GM23338 (cell line): ENCODE measurements around the gene S100A5. TPM values are rescaled to one million over a fixed set of nuclear protein-coding genes. Genes with fewer than 3 reads are reported as not detected.
A peak's percentile ranks its signal among the peaks of the same experiment; 100 is the strongest.

Source experiments
- ATAC-seq: fragments of 200-7000 bp; cut with Tn5 transposase; 3 replicates; pipeline ENCODE4 v1.9.1; 2020
- DNase-seq: peaks from one replicate; pipeline ENCODE4 v3.0.0-alpha.2; 2015; ENCODE audit warnings: low spot score
- H2AFZ ChIP-seq: fragments of 200-600 bp; sonication (generic); 2 replicates; pipeline ENCODE4 v1.8.0; 2016; ENCODE audit warnings: antibody characterized with exemption, mild to moderate bottlenecking, moderate library complexity
- H3F3A ChIP-seq: fragments of 200-600 bp; sonication (generic); replicated peaks from 2 replicates; pipeline ENCODE4 v1.8.0; 2017; ENCODE audit warnings: antibody characterized with exemption, mixed run types, low read depth
- H3K27ac ChIP-seq: fragments of 200-600 bp; sonication (generic); 2 replicates; pipeline ENCODE4 v1.6.1; 2016; ENCODE audit warnings: low read depth
- H3K27me3 ChIP-seq: fragments of 200-600 bp; sonication (generic); 2 replicates; pipeline ENCODE4 v1.8.0; 2016; ENCODE audit warnings: mild to moderate bottlenecking, mixed run types, moderate library complexity; ENCODE audit not compliant: insufficient read depth
- H3K36me3 ChIP-seq: fragments of 200-600 bp; sonication (generic); 2 replicates; pipeline ENCODE4 v1.8.0; 2016; ENCODE audit warnings: mild to moderate bottlenecking; ENCODE audit not compliant: insufficient read depth
- H3K4me1 ChIP-seq: fragments of 200-600 bp; sonication (generic); 2 replicates; pipeline ENCODE4 v1.8.0; 2016; ENCODE audit warnings: mild to moderate bottlenecking, moderate library complexity; ENCODE audit not compliant: insufficient read depth
- H3K4me2 ChIP-seq: fragments of 200-600 bp; sonication (generic); 2 replicates; pipeline ENCODE4 v1.7.1; 2017; ENCODE audit warnings: mixed run types
- H3K4me3 ChIP-seq: fragments of 200-600 bp; sonication (generic); 2 replicates; pipeline ENCODE4 v1.6.1; 2016; ENCODE audit warnings: mixed run types
- H3K79me2 ChIP-seq: fragments of 200-600 bp; sonication (generic); replicated peaks from 2 replicates; pipeline ENCODE4 v1.8.0; 2017; ENCODE audit warnings: mild to moderate bottlenecking; ENCODE audit not compliant: insufficient read depth
- H3K9me2 ChIP-seq: fragments of 200-600 bp; sonication (generic); 2 replicates; pipeline ENCODE4 v1.8.0; 2017; ENCODE audit not compliant: insufficient read depth
- H4K20me1 ChIP-seq: fragments of 200-600 bp; sonication (generic); replicated peaks from 2 replicates; pipeline ENCODE4 v1.8.0; 2017; ENCODE audit warnings: mild to moderate bottlenecking; ENCODE audit not compliant: insufficient read depth
- H3K27ac Mint-ChIP-seq: 2 replicates; pipeline ENCODE4 v1.8.0; 2020; ENCODE audit warnings: inconsistent platforms, mild to moderate bottlenecking, moderate library complexity, mixed read lengths
- H3K27me3 Mint-ChIP-seq: 3 replicates; pipeline ENCODE4 v1.8.0; 2022; ENCODE audit warnings: low read depth, mild to moderate bottlenecking, moderate library complexity, mixed read lengths, inconsistent platforms; ENCODE audit not compliant: insufficient read depth, poor library complexity
- H3K36me3 Mint-ChIP-seq: 3 replicates; pipeline ENCODE4 v1.8.0; 2021; ENCODE audit warnings: low read depth, mild to moderate bottlenecking, inconsistent platforms, moderate library complexity, mixed read lengths
- H3K4me1 Mint-ChIP-seq: 3 replicates; pipeline ENCODE4 v1.8.0; 2020; ENCODE audit warnings: mild to moderate bottlenecking, inconsistent platforms, mixed read lengths
- H3K4me3 Mint-ChIP-seq: 3 replicates; pipeline ENCODE4 v1.8.0; 2021; ENCODE audit warnings: moderate library complexity, mild to moderate bottlenecking, inconsistent platforms, mixed read lengths
- H3K9me3 Mint-ChIP-seq: 3 replicates; pipeline ENCODE4 v1.8.0; 2020; ENCODE audit warnings: moderate library complexity, mild to moderate bottlenecking, inconsistent platforms, mixed read lengths
- CREB1 ChIP-seq: fragments of 250-450 bp; sonication (Bioruptor Pico); IDR thresholded peaks from 2 replicates; pipeline ENCODE4 v1.5.0; 2020; ENCODE audit warnings: low read depth, mild to moderate bottlenecking, moderate library complexity
- EZH2 ChIP-seq: fragments of 200-600 bp; sonication (generic); IDR thresholded peaks from one replicate; pipeline ENCODE4 v1.8.0; 2017; ENCODE audit warnings: antibody characterized with exemption, mild to moderate bottlenecking, low read depth; ENCODE audit not compliant: unreplicated experiment
- EZH2phosphoT487 ChIP-seq: fragments of 200-600 bp; sonication (generic); IDR thresholded peaks from one replicate; pipeline ENCODE4 v1.8.1; 2018; ENCODE audit warnings: antibody characterized with exemption; ENCODE audit not compliant: unreplicated experiment
- JUNB ChIP-seq: IDR thresholded peaks from one replicate; pipeline ENCODE4 v1.6.1; 2016; ENCODE audit warnings: antibody characterized with exemption; ENCODE audit not compliant: unreplicated experiment
- NANOG ChIP-seq: IDR thresholded peaks from 2 replicates; pipeline ENCODE4 v1.6.1; 2016; ENCODE audit warnings: antibody characterized with exemption, borderline replicate concordance
- POLR2AphosphoS5 ChIP-seq: IDR thresholded peaks from 2 replicates; pipeline ENCODE4 v1.6.1; 2016; ENCODE audit warnings: antibody characterized with exemption, low read depth
- STAT1 ChIP-seq: IDR thresholded peaks from one replicate; pipeline ENCODE4 v1.6.1; 2016; ENCODE audit warnings: antibody characterized with exemption; ENCODE audit not compliant: unreplicated experiment
- ZNF114 ChIP-seq: fragments of 250-450 bp; sonication (Bioruptor Pico); IDR thresholded peaks from 2 replicates; pipeline ENCODE4 v1.5.0; 2020; ENCODE audit warnings: mild to moderate bottlenecking, moderate library complexity
- ZNF331 ChIP-seq: fragments of 250-450 bp; sonication (Bioruptor Pico); IDR thresholded peaks from 2 replicates; pipeline ENCODE4 v1.5.0; 2020; ENCODE audit warnings: low read depth, mild to moderate bottlenecking, moderate library complexity
- polyA plus RNA-seq: library from polyadenylated mRNA; unstranded; fragments of >200 nt; fragmentation: Nextera tagmentation; extraction: Ambion mirVana; gene quantifications from 2 replicates; pipeline ENCODE4 v1.2.1, GENCODE V29; 2016
- total RNA-seq: library from RNA; depleted of rRNA; stranded (reverse); fragments of >200 nt; shearing (Covaris generic); gene quantifications from 2 replicates; pipeline ENCODE4 v1.2.3, GENCODE V29; 2014
- TF ChIP-seq, protein P1 (sequence below), 2 experiments: fragments of 200-600 bp in 1 of 2; sonication (generic) in 1 of 2; conservative IDR thresholded peaks; 2 replicates each; pipeline versions ENCODE4 v1.5.1 to v1.6.1; 2016 to 2017; ENCODE audit warnings: antibody characterized with exemption in 2 of 2, low read depth in 2 of 2, mild to moderate bottlenecking in 2 of 2, moderate library complexity in 1 of 2
- TF ChIP-seq, protein P2 (sequence below): fragments of 250-450 bp; sonication (Bioruptor Pico); IDR thresholded peaks from 2 replicates; pipeline ENCODE4 v1.5.0; 2020; ENCODE audit warnings: mild to moderate bottlenecking, moderate library complexity
- TF ChIP-seq, protein P3 (sequence below): IDR thresholded peaks from 2 replicates; pipeline ENCODE4 v1.6.1; 2016; ENCODE audit warnings: antibody characterized with exemption
- TF ChIP-seq, protein P4 (sequence below): IDR thresholded peaks from one replicate; pipeline ENCODE4 v1.6.1; 2018; ENCODE audit warnings: antibody characterized with exemption; ENCODE audit not compliant: unreplicated experiment

The S100A5 gene
- total and polyA plus RNA-seq, 2 experiments from 2014 or later, result 0.47 TPM; not detected in 1

DNA sequence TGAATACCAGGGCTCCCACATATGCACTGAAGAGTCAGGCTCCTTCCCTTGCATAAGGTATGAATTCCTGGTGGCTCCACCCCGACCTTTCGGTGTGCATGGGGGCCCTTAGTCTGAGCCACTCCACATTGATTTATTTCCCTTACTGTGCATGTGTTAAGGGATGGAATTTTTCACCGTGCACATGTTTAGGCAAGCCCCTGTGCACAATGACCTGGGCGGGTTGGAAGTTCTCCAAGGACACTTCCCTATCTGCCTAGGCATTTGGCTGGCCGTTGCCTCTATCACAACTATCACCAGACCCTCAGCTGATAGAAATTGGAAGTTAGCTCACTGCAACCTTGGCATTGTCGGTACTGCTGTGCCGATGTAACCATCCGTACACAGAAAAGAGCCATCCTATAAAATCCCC lies 14.6 kb downstream of the S100A5 start:
- ATAC-seq, result no peak
- Histone ChIP-seq H3K27ac (no peak overlapping the region), H3K4me1 (0 out of 2 replicates have a peak, but pooled peaks cover 6% of the 10 kb centered on the region), H3K27me3 (no peaks in the 10 kb centered on the region), H3K9me2 (no peaks in the 10 kb centered on the region), H3K4me2 (no peak overlapping the region), H2AFZ (0 out of 2 replicates have a peak overlapping the region, but pooled peaks have one; percentile 52), H3K79me2 (no peaks in the 10 kb centered on the region), H3F3A (no peaks in the 10 kb centered on the region), H4K20me1 (no peaks in the 10 kb centered on the region), H3K4me3 (no peak overlapping the region), H3K36me3 (no peaks in the 10 kb centered on the region)
- no peak overlapping the region for H3K27ac Mint-ChIP-seq
- H3K36me3 Mint-ChIP-seq, result no peaks in the 10 kb centered on the region
- no peak for TF ChIP-seq JUNB
- no peak for TF ChIP-seq ZNF114 (CRISPR knock-in tag)
- TF ChIP-seq, protein P1, sequence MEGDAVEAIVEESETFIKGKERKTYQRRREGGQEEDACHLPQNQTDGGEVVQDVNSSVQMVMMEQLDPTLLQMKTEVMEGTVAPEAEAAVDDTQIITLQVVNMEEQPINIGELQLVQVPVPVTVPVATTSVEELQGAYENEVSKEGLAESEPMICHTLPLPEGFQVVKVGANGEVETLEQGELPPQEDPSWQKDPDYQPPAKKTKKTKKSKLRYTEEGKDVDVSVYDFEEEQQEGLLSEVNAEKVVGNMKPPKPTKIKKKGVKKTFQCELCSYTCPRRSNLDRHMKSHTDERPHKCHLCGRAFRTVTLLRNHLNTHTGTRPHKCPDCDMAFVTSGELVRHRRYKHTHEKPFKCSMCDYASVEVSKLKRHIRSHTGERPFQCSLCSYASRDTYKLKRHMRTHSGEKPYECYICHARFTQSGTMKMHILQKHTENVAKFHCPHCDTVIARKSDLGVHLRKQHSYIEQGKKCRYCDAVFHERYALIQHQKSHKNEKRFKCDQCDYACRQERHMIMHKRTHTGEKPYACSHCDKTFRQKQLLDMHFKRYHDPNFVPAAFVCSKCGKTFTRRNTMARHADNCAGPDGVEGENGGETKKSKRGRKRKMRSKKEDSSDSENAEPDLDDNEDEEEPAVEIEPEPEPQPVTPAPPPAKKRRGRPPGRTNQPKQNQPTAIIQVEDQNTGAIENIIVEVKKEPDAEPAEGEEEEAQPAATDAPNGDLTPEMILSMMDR (conservative IDR thresholded peaks at IDR 0.05; ENCODE audit: low read depth in 2 of 2), result no peak
- no peak for TF ChIP-seq STAT1
- no peak for TF ChIP-seq ZNF331
- TF ChIP-seq, protein P2, sequence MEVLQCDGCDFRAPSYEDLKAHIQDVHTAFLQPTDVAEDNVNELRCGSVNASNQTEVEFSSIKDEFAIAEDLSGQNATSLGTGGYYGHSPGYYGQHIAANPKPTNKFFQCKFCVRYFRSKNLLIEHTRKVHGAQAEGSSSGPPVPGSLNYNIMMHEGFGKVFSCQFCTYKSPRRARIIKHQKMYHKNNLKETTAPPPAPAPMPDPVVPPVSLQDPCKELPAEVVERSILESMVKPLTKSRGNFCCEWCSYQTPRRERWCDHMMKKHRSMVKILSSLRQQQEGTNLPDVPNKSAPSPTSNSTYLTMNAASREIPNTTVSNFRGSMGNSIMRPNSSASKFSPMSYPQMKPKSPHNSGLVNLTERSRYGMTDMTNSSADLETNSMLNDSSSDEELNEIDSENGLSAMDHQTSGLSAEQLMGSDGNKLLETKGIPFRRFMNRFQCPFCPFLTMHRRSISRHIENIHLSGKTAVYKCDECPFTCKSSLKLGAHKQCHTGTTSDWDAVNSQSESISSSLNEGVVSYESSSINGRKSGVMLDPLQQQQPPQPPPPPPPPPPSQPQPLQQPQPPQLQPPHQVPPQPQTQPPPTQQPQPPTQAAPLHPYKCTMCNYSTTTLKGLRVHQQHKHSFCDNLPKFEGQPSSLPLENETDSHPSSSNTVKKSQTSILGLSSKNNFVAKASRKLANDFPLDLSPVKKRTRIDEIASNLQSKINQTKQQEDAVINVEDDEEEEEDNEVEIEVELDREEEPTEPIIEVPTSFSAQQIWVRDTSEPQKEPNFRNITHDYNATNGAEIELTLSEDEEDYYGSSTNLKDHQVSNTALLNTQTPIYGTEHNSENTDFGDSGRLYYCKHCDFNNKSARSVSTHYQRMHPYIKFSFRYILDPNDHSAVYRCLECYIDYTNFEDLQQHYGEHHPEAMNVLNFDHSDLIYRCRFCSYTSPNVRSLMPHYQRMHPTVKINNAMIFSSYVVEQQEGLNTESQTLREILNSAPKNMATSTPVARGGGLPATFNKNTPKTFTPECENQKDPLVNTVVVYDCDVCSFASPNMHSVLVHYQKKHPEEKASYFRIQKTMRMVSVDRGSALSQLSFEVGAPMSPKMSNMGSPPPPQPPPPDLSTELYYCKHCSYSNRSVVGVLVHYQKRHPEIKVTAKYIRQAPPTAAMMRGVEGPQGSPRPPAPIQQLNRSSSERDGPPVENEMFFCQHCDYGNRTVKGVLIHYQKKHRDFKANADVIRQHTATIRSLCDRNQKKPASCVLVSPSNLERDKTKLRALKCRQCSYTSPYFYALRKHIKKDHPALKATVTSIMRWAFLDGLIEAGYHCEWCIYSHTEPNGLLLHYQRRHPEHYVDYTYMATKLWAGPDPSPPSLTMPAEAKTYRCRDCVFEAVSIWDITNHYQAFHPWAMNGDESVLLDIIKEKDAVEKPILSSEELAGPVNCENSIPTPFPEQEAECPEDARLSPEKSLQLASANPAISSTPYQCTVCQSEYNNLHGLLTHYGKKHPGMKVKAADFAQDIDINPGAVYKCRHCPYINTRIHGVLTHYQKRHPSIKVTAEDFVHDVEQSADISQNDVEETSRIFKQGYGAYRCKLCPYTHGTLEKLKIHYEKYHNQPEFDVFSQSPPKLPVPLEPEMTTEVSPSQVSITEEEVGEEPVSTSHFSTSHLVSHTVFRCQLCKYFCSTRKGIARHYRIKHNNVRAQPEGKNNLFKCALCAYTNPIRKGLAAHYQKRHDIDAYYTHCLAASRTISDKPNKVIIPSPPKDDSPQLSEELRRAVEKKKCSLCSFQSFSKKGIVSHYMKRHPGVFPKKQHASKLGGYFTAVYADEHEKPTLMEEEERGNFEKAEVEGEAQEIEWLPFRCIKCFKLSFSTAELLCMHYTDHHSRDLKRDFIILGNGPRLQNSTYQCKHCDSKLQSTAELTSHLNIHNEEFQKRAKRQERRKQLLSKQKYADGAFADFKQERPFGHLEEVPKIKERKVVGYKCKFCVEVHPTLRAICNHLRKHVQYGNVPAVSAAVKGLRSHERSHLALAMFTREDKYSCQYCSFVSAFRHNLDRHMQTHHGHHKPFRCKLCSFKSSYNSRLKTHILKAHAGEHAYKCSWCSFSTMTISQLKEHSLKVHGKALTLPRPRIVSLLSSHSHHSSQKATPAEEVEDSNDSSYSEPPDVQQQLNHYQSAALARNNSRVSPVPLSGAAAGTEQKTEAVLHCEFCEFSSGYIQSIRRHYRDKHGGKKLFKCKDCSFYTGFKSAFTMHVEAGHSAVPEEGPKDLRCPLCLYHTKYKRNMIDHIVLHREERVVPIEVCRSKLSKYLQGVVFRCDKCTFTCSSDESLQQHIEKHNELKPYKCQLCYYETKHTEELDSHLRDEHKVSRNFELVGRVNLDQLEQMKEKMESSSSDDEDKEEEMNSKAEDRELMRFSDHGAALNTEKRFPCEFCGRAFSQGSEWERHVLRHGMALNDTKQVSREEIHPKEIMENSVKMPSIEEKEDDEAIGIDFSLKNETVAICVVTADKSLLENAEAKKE, result no peak
- TF ChIP-seq EZH2, result no peak
- no peak for TF ChIP-seq EZH2phosphoT487
- TF ChIP-seq, protein P3, sequence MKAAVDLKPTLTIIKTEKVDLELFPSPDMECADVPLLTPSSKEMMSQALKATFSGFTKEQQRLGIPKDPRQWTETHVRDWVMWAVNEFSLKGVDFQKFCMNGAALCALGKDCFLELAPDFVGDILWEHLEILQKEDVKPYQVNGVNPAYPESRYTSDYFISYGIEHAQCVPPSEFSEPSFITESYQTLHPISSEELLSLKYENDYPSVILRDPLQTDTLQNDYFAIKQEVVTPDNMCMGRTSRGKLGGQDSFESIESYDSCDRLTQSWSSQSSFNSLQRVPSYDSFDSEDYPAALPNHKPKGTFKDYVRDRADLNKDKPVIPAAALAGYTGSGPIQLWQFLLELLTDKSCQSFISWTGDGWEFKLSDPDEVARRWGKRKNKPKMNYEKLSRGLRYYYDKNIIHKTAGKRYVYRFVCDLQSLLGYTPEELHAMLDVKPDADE, result no peak
- no peak for TF ChIP-seq CREB1 (CRISPR knock-in tag)
- TF ChIP-seq NANOG, result no peak
- TF ChIP-seq, protein P4, sequence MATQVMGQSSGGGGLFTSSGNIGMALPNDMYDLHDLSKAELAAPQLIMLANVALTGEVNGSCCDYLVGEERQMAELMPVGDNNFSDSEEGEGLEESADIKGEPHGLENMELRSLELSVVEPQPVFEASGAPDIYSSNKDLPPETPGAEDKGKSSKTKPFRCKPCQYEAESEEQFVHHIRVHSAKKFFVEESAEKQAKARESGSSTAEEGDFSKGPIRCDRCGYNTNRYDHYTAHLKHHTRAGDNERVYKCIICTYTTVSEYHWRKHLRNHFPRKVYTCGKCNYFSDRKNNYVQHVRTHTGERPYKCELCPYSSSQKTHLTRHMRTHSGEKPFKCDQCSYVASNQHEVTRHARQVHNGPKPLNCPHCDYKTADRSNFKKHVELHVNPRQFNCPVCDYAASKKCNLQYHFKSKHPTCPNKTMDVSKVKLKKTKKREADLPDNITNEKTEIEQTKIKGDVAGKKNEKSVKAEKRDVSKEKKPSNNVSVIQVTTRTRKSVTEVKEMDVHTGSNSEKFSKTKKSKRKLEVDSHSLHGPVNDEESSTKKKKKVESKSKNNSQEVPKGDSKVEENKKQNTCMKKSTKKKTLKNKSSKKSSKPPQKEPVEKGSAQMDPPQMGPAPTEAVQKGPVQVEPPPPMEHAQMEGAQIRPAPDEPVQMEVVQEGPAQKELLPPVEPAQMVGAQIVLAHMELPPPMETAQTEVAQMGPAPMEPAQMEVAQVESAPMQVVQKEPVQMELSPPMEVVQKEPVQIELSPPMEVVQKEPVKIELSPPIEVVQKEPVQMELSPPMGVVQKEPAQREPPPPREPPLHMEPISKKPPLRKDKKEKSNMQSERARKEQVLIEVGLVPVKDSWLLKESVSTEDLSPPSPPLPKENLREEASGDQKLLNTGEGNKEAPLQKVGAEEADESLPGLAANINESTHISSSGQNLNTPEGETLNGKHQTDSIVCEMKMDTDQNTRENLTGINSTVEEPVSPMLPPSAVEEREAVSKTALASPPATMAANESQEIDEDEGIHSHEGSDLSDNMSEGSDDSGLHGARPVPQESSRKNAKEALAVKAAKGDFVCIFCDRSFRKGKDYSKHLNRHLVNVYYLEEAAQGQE, result no peak
- no peak for TF ChIP-seq POLR2AphosphoS5
- peaks cover 18% of the 10 kb centered on the region for H3K4me1 Mint-ChIP-seq
- no peak for DNase-seq
- H3K4me3 Mint-ChIP-seq, result no peak overlapping the region
- peaks cover under 1% of the 10 kb centered on the region for H3K27me3 Mint-ChIP-seq
- peaks cover 8% of the 10 kb centered on the region; the same call in 1 of the 3 replicates for H3K9me3 Mint-ChIP-seq
